Measurements from ENCODE around the gene CYP4F22.

GRCh38 chr19:15517778-15518177 lies 9.5 kb downstream of the CYP4F22 start:
- TF ChIP-seq POLR2A (IDR thresholded peaks at IDR 0.05) (no peak), CTCF (IDR thresholded peaks at IDR 0.05) (no peak)
